ENCODE results near the gene PER3. TPM values are rescaled to one million over a fixed set of nuclear protein-coding genes. Genes with fewer than 3 reads are reported as not detected.

The PER3 gene
- total RNA-seq, 3 donors from 2014 or later, result 3.8 to 5.4 (median 4.3) TPM

DNA sequence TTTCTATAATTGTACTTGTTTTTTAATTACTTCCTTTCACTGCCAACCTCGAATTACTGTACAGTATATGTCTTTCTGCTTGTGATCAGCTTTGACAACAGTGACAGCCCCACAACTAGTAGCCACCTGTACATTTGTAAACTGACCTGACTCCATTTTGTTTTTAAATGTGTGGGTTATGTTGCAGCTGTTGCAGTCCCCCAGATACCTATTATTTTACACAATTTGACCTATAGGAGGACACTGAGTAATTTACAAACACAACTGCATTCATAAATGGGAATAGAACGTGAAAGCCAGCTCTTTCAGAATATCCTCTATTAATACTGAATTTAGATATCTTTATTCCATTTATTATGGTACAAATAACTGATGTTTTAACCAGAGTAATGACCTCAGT is 15.5 kb upstream of the PER3 start:
- H3K9me3 Mint-ChIP-seq, result no peaks in the 10 kb centered on the region
- H3K4me3 Mint-ChIP-seq, result no peak overlapping the region
- peaks cover 5% of the 10 kb centered on the region for H3K36me3 Mint-ChIP-seq (ENCODE audit: insufficient read depth)
- ATAC-seq (no peak), DNase-seq (no peak)
- H3K4me1 Mint-ChIP-seq (ENCODE audit: low read depth), result peaks cover 20% of the 10 kb centered on the region
- peaks cover 2% of the 10 kb centered on the region for H3K27me3 Mint-ChIP-seq (ENCODE audit: low read depth)

DNA sequence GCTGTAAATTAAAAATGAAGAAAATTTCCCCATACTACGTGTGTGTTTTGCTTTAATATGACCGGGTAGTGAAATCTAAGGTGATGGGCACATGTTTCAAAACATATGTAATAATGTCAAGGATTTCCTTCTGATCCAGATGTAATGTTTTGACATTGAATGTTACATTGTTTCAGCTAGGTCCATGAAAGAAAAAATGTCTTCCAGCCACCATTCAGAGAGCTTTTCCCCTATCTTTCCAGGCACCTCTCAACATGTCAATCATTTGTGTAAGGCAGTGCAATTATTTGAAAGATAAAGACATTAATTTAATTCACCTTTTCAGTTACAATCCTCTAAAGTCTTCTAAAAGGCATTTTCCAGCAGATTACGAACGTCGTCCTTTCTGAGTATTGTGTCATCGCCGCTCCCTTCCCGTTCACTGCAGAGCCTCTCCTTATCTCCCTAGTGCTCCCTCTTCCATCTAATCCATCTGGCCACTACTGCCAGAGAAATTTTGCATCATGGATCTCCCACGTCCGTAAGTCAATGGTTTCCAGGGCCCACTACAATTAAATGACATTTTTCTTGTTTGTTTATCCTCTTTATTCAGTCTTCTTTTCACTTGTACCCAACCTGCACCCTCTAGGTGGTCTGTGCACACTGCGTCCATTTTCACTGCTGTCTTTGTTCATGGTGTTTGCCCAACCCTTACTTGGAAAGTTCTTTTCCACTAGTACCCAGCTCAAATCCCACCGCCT is 14.2 kb upstream of the PER3 start:
- no peaks in the 10 kb centered on the region for H3K9me3 Mint-ChIP-seq
- peaks cover 2% of the 10 kb centered on the region for H3K27me3 Mint-ChIP-seq (ENCODE audit: low read depth)
- peak overlapping the region; percentile 17 for H3K4me3 Mint-ChIP-seq
- peaks cover 12% of the 10 kb centered on the region for H3K36me3 Mint-ChIP-seq (ENCODE audit: insufficient read depth)
- ATAC-seq (no peak), DNase-seq (no peak)
- H3K4me1 Mint-ChIP-seq (ENCODE audit: low read depth), result peaks cover 25% of the 10 kb centered on the region

DNA sequence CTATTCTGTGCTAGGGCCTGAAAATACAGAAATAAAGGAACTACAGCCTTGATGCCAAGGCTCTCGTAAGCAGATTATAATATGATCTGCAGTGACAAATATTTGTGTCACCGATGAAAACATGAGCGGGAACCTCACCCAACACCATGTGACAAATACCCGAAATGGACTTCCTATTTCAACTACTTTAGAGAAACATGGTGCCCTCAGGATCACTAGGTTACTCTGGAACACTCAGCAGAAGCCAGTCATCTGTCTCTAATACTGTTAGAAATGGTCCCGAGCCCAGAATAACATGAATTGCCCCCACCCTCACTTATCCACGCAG is 13.5 kb upstream of the PER3 start:
- H3K9me3 Mint-ChIP-seq, result no peaks in the 10 kb centered on the region
- H3K4me3 Mint-ChIP-seq, result peak overlapping the region; percentile 83
- DNase-seq (no peak), ATAC-seq (peak; percentile 19 to 23)
- peaks cover 2% of the 10 kb centered on the region for H3K27me3 Mint-ChIP-seq (ENCODE audit: low read depth)
- peaks cover 28% of the 10 kb centered on the region for H3K4me1 Mint-ChIP-seq (ENCODE audit: low read depth)
- H3K36me3 Mint-ChIP-seq (ENCODE audit: insufficient read depth), result peaks cover 15% of the 10 kb centered on the region

DNA sequence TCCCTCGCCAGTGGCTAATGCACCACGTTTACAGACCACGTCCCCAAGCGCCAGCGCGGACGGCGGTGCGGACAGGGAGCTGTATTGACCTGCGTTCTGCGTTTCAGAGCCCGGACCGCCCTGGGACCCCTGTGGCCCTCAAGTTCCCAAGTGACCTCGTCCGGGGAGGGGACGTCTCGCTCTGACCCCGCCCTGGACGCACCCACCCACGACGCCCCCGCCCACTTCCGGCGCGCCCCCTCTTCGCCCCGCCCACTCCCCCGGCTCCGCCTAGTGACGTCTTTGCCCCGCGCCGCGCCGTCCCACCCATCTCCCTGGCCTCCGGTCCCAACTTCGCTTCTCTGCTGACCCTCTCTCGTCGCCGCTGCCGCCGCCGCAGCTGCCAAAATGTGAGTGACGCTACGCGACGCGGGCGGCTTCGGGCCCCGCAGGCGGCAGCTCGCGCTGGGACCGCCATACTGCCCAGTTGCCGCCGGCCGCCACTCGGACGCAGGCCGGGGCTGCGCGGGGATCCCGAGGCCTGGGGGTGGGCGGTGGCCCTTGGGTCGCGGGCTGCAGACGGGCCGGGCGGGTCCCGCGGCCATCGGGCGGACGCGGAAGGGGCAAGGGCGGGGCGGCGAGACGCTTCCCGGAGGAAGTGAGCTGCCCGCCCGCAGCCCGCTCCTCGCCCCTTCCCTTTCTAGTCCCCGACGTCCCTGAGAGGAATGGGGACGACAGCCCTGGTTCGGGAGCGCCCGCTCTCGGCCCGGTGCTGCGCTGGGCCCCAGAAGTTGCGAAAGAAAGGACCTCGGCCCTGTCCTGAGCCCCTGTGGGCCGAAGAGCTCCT is 12.9 kb upstream of the PER3 start, which contains the start of gene VAMP3:
Gene VAMP3 (plus strand): TSS at position 300 of the 826 bp plus-strand sequence. CDS start 88 bp downstream, at position 388.
- peak within 1 kb of the TSS; percentile 87 for H3K4me3 Mint-ChIP-seq
- H3K36me3 Mint-ChIP-seq (ENCODE audit: insufficient read depth), result peaks cover 19% of the 10 kb centered on the region
- H3K4me1 Mint-ChIP-seq (ENCODE audit: low read depth), result peaks cover 31% of the 10 kb centered on the region

DNA sequence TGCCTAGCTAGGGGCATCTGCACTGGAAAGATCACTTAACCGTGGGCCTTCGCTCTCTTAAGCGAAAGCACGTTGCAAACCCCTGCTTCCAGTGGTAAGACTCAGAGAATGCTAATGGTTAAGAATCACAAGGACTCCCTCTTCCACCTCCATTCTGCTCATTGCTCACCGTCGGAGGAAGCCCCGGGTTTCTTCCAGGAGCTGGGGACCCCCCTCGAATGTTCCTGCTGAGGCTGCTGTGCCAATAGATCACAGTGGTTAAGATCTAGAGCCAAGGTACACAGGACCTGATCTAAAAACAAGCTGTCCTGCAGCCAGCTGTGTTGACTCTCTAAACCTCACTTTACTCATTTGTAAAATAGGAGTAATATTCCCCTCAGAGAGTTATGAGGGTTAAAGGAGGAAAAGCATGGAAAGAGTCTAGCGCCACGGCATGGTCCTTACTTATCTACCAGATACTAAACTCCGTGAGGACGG is 12.2 kb upstream of the PER3 start:
- peaks cover 19% of the 10 kb centered on the region for H3K36me3 Mint-ChIP-seq (ENCODE audit: insufficient read depth)
- no peak for DNase-seq
- H3K4me1 Mint-ChIP-seq (ENCODE audit: low read depth), result peaks cover 31% of the 10 kb centered on the region
- H3K27me3 Mint-ChIP-seq (ENCODE audit: low read depth), result peaks cover 1% of the 10 kb centered on the region
- ATAC-seq, result peak in 1 of 2 donors; percentile 4
- H3K4me3 Mint-ChIP-seq, result peak overlapping the region; percentile 87
- H3K9me3 Mint-ChIP-seq, result no peaks in the 10 kb centered on the region

More for the DNA sequence above, 12.9 kb upstream of the PER3 start, which contains the start of gene VAMP3:
- Mint-ChIP-seq H3K9me3 (no peaks in the 10 kb centered on the region), H3K27me3 (ENCODE audit: low read depth) (peaks cover 2% of the 10 kb centered on the region)
- ATAC-seq (peak; percentile 93 to 94), DNase-seq (peak; percentile 87)

DNA sequence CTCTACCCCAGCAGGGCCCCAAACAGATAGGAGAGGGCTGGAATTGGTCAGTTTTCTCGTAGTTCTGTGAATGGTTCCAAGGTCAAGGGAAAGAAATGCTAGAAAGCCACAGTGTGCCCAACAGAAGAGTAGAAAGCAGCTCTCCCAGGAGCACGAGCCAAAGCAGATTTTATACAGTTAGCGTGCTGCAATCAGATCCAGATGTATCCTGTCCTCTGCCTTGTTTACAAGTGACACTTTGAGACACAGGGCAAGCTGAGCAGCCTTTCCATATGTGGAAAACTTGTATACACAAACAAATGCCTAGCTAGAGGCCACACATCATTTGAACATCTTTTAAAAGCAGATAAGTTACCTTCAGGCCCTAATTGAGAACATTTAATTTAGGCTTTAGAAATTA is 6.5 kb upstream of the PER3 start:
- Mint-ChIP-seq H3K4me3 (no peak overlapping the region), H3K27me3 (ENCODE audit: low read depth) (no peaks in the 10 kb centered on the region), H3K36me3 (ENCODE audit: insufficient read depth) (peaks cover 19% of the 10 kb centered on the region), H3K4me1 (ENCODE audit: low read depth) (peaks cover 35% of the 10 kb centered on the region), H3K9me3 (no peaks in the 10 kb centered on the region)
- no peak for ATAC-seq
- no peak for DNase-seq

DNA sequence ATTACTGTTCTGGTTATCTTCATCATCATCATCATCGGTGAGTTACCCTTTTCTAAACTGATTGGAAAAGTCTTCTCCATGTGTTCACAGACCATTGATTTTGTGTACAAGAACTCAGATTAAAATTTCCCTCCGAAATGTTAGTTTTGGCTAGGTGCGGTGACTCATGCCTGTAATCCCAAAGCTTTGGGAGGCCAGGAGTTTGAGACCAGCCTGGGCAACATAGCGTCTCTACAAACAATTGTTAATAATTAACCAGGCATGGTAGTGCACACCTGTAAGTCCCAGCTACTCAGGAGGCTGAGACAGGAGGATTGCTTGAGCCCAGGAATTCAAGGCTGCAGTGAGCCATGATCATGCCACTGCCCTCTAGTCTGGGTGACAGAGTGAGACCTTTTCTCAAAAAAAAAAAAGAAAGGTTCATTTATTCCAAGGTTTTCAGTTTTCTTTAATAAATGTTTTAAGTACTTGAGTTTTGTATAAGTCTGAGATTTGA is 5.9 kb upstream of the PER3 start:
- Mint-ChIP-seq H3K4me1 (ENCODE audit: low read depth) (peaks cover 35% of the 10 kb centered on the region), H3K36me3 (ENCODE audit: insufficient read depth) (peaks cover 19% of the 10 kb centered on the region), H3K4me3 (no peak overlapping the region), H3K27me3 (ENCODE audit: low read depth) (no peaks in the 10 kb centered on the region), H3K9me3 (no peaks in the 10 kb centered on the region)
- no peak for DNase-seq
- no peak for ATAC-seq

DNA sequence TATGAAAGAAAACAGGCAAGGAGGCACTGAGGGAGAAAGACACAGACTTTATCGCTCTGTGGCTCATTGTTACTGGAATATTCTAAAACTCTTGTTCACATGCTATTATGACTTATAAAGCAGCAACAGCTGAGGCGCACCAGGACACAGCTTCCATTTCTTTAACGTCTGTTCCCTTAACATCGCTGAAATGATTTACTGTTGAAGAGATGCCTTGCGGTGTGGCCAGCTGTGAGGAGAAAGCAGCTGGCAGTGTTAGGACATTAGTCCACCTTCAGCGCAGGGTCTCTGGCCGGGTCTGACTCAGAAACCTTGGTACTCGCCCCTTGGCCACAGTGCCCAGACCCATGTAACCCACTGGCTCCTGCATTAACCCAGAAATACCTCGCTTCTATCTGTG is 3.1 kb upstream of the PER3 start:
- Mint-ChIP-seq H3K27me3 (ENCODE audit: low read depth) (no peaks in the 10 kb centered on the region), H3K9me3 (no peaks in the 10 kb centered on the region), H3K36me3 (ENCODE audit: insufficient read depth) (peaks cover 6% of the 10 kb centered on the region), H3K4me3 (no peak overlapping the region), H3K4me1 (ENCODE audit: low read depth) (peaks cover 25% of the 10 kb centered on the region)
- DNase-seq, result no peak
- ATAC-seq, result no peak

DNA sequence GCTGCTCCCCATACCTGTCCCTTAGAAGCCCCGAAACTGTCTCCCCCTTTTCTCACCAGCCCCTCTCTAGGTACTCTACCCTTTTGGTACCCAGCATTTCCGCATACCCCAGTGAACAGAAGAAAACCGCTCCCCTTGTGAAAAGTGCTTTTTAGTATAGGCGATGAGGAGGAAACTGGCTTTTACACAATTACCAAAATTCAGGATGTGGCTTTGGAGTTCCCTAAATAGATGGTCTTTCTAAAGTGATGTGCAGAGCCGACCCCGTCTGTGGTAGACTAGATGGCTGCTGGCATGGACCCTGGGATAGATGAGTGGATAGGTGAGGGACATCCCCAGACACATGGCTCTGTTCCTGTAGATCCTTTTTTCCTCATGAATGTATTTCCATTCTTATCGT is 2.6 kb upstream of the PER3 start:
- DNase-seq (no peak), ATAC-seq (no peak)
- Mint-ChIP-seq H3K4me1 (ENCODE audit: low read depth) (peaks cover 25% of the 10 kb centered on the region), H3K27me3 (ENCODE audit: low read depth) (no peaks in the 10 kb centered on the region), H3K9me3 (no peaks in the 10 kb centered on the region), H3K36me3 (ENCODE audit: insufficient read depth) (peaks cover 5% of the 10 kb centered on the region), H3K4me3 (no peak overlapping the region)

DNA sequence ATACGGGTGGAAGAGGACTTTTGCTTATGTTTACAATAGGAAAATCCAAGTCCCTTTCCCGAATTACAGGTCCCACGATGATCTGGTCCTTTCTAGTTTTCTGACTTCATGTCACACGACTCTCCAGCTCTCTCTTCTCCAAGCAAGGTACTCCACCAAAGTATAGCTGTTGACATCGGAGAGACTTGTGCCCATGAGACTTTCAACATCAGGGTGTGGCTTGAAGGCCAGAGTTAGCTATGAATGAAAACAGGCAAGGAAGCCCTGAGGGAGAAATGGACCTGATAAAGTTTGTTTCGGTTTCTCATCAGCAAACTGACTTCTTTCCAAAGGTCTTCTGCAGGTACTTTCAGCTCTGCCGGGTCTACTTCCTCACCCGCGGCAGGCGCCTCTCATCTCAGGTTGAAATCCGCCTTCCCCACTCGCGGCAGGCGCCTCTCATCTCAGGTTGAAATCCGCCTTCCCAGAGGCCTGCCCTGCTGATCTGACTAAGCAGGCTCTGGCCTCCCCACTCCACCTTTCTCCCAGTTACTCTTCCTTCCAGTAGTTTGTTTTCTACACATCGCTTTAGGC is 2.1 kb upstream of the PER3 start:
- Mint-ChIP-seq H3K4me3 (peak overlapping the region; percentile 80), H3K36me3 (ENCODE audit: insufficient read depth) (peaks cover 5% of the 10 kb centered on the region), H3K4me1 (ENCODE audit: low read depth) (peaks cover 25% of the 10 kb centered on the region), H3K9me3 (no peaks in the 10 kb centered on the region), H3K27me3 (ENCODE audit: low read depth) (no peaks in the 10 kb centered on the region)
- DNase-seq (peak; percentile 25), ATAC-seq (no peak)

DNA sequence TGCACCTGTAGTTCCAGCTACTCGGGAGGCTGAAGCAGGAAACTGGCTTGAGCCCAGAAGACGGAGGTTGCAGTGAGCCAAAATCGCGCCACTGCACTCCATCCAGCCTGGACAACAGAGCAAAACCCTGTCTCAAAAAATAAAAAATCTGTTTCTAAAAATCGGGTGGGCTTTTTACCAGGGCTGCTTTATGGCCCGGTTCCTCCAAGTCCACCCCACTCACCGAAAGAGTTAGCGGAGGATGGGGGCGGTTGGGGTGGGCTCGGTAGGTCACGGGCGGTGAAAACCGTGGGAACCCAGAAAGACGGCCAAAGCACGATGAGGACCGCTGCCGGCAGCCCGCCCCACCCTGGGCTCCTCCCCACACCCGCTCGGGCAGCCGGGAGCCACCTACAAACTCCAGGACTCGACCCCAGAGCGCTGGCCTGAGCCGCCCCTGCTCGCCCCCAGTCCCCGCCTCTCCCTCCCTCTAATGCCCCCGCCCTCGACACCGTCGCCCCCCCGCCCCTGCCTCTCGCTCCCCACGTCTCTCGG is 846 bp upstream of the PER3 start:
- peaks cover 7% of the 10 kb centered on the region for H3K36me3 Mint-ChIP-seq (ENCODE audit: insufficient read depth)
- DNase-seq (no peak), ATAC-seq (peak; percentile 26 to 33)
- peak overlapping the region; percentile 80 for H3K4me3 Mint-ChIP-seq
- no peaks in the 10 kb centered on the region for H3K27me3 Mint-ChIP-seq (ENCODE audit: low read depth)
- no peaks in the 10 kb centered on the region for H3K9me3 Mint-ChIP-seq
- peaks cover 25% of the 10 kb centered on the region for H3K4me1 Mint-ChIP-seq (ENCODE audit: low read depth)

DNA sequence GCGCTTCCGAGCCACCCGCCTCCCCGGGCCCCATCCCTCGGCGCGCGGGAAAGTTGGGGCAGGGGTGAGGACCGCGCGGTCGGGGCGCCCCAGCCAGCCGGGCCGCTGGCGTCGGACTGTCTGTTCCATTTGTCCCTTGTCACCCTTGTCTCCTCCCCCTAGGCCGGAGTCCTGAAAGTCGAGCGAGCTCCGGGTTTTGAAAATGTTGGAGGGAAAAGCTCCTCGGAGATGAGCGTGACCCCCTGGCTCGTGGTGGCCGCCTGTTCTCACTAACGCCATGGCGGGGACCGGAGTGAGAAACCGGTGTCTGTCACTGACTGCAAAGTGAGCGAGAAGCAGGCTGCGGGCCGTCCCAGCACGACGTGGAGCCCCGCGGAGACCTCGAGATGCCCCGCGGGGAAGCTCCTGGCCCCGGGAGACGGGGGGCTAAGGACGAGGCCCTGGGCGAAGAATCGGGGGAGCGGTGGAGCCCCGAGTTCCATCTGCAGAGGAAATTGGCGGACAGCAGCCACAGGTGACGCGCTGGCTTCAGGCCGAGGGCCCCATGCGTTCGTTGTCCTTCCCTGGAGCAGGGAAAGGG is 491 bp downstream of the PER3 start:
- DNase-seq (peak; percentile 9), ATAC-seq (no peak)
- peaks cover 8% of the 10 kb centered on the region for H3K36me3 Mint-ChIP-seq (ENCODE audit: insufficient read depth)
- peak overlapping the region; percentile 47 for H3K4me3 Mint-ChIP-seq
- H3K27me3 Mint-ChIP-seq (ENCODE audit: low read depth), result no peaks in the 10 kb centered on the region
- H3K4me1 Mint-ChIP-seq (ENCODE audit: low read depth), result peaks cover 25% of the 10 kb centered on the region
- H3K9me3 Mint-ChIP-seq, result no peaks in the 10 kb centered on the region

DNA sequence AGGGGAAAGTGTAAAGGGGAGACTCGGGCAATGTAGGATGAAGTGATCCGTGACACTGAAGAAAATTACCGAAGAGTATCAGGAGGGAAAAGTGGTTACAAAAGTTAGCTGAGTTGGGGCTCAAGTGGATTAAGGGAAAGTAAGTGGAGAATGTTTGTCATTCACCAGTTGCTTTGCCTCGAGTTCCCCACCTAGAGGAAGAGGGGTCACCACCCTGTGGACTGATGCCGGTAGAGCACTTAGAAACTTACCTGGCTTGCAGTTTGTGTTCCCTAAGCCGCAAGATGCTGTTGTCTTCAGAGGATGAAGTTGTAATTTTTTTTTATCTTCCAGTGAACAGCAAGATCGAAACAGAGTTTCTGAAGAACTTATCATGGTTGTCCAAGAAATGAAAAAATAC is 1.0 kb downstream of the PER3 start:
- ATAC-seq (no peak), DNase-seq (no peak)
- peak overlapping the region; percentile 3 for H3K4me3 Mint-ChIP-seq

DNA sequence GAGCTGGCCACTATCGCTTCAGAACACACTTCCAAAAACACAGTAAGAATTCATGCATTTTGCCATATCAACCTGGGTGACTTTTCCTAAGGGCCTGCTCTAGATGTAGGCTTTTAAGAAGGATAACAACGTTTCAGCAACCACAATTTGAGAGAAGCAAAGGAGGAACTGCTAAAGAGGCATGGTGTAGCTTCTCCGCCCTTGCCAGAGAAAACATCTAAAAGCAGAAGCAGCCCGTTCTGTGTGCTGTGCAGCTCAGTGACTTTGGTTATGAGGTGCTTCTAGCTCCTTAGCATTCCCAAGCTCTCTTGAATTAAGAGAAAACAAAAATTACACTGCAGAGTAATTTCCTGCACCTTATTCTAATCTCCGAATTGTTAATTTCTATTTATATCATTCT is 2.7 kb downstream of the PER3 start:
- DNase-seq (no peak), ATAC-seq (no peak)
- Mint-ChIP-seq H3K4me1 (ENCODE audit: low read depth) (peaks cover 19% of the 10 kb centered on the region), H3K27me3 (ENCODE audit: low read depth) (no peaks in the 10 kb centered on the region), H3K4me3 (no peak overlapping the region), H3K9me3 (peaks cover 13% of the 10 kb centered on the region), H3K36me3 (ENCODE audit: insufficient read depth) (peaks cover 28% of the 10 kb centered on the region)

More for the DNA sequence above, 1.0 kb downstream of the PER3 start:
- Mint-ChIP-seq H3K4me1 (ENCODE audit: low read depth) (peaks cover 25% of the 10 kb centered on the region), H3K36me3 (ENCODE audit: insufficient read depth) (peaks cover 14% of the 10 kb centered on the region), H3K27me3 (ENCODE audit: low read depth) (no peaks in the 10 kb centered on the region), H3K9me3 (peaks cover 4% of the 10 kb centered on the region)
